Placental epithelial cell (primary cell): ENCODE measurements around the gene CSN2. TPM values are rescaled to one million over a fixed set of nuclear protein-coding genes. Genes with fewer than 3 reads are reported as not detected.

ENCODE experiments used
- total RNA-seq: library from RNA; depleted of rRNA; stranded (reverse); fragments of >200 nt; gene quantifications from 2 replicates; pipeline ENCODE4 v1.2.3, GENCODE V29; 2012

Gene CSN2
- total RNA-seq: not detected in 2 replicates

GRCh38 chr4:69965628-69966027, at the start of gene CSN2:
Gene CSN2 (minus strand): TSS chr4:69965728. CDS start chr4:69960995, 4,733 bp downstream.

GRCh38 chr4:69995526-69996016, 30.0 kb upstream of the CSN2 start, which contains the start of gene STATH:
Gene STATH (plus strand): TSS chr4:69995966. CDS start chr4:69998438, 2,472 bp downstream.

GRCh38 chr4:69930768-69931167, 34.8 kb downstream of the CSN2 start, which contains the start of gene CSN1S1:
Gene CSN1S1 (plus strand): TSS chr4:69931068. CDS start chr4:69932556, 1,488 bp downstream.

Other genes starting within 250 kb of the CSN2 start
- not detected in 2 replicates for gene SULT1B1, start 205.1 kb downstream of the CSN2 start, total RNA-seq
- gene SULT1E1, start 105.6 kb downstream of the CSN2 start, total RNA-seq: not detected in 2 replicates
- gene CSN1S1, start 34.7 kb downstream of the CSN2 start, total RNA-seq: not detected in 2 replicates
- not detected in 2 replicates for gene STATH, start 30.2 kb upstream of the CSN2 start, total RNA-seq
- gene HTN3, start 62.7 kb upstream of the CSN2 start, total RNA-seq: not detected in 2 replicates
- gene HTN1, start 84.7 kb upstream of the CSN2 start, total RNA-seq: not detected in 2 replicates
- not detected in 2 replicates for gene PRR27, start 188.5 kb upstream of the CSN2 start, total RNA-seq
- gene ODAM, start 230.0 kb upstream of the CSN2 start, total RNA-seq: 1.2 and 2.0 TPM in 2 replicates